ENCODE measurements around the gene YIPF7.

YIPF7 gene

GRCh38 chr4:44616621-44617020 is 34.8 kb downstream of the YIPF7 start:
- no peak for DNase-seq

GRCh38 chr4:44583393-44583792 is 68.0 kb downstream of the YIPF7 start:
- DNase-seq: peak; percentile 1 to 35

GRCh38 chr4:44580231-44580630 is 71.2 kb downstream of the YIPF7 start:
- DNase-seq: no peak

- DNase-seq: no peak
These were observed 72.5 kb downstream of the YIPF7 start for GRCh38 chr4:44578954-44579353.

Data from NCI-H2081 (cell line).